GM18907 (cell line): ENCODE measurements around the gene ALCAM.

Source experiments
- ATAC-seq: cut with Tn5 transposase; IDR thresholded peaks from one replicate; pipeline ENCODE4 v1.9.1; 2021; ENCODE audit warnings: mild to moderate bottlenecking, moderate library complexity; ENCODE audit not compliant: unreplicated experiment

The ALCAM gene

GRCh38 chr3:105366326-105367062 lies at the start of gene ALCAM:
TSS of gene ALCAM (plus strand) at chr3:105366909.
- peak; percentile 63 for ATAC-seq

- no peak for ATAC-seq
These were observed 48.9 kb upstream of the ALCAM start for GRCh38 chr3:105317841-105318240.

GRCh38 chr3:105322570-105323273 lies 44.0 kb upstream of the ALCAM start:
- ATAC-seq: peak; percentile 98

GRCh38 chr3:105323274-105323599 lies 43.5 kb upstream of the ALCAM start:
- peak; percentile 47 for ATAC-seq

GRCh38 chr3:105324951-105325350 lies 41.8 kb upstream of the ALCAM start:
- no peak for ATAC-seq

- no peak for ATAC-seq
These were observed 38.9 kb upstream of the ALCAM start for GRCh38 chr3:105327662-105328337.

- ATAC-seq: no peak
These were observed 38.4 kb upstream of the ALCAM start for GRCh38 chr3:105328338-105328730.

GRCh38 chr3:105332961-105333360 lies 33.7 kb upstream of the ALCAM start:
- ATAC-seq: no peak

GRCh38 chr3:105334138-105334882 lies 32.4 kb upstream of the ALCAM start:
- ATAC-seq: peak; percentile 86

GRCh38 chr3:105339946-105340345 lies 26.8 kb upstream of the ALCAM start:
- ATAC-seq: no peak

- no peak for ATAC-seq
These were observed 22.7 kb upstream of the ALCAM start for GRCh38 chr3:105343991-105344390.

GRCh38 chr3:105345156-105345555 lies 21.6 kb upstream of the ALCAM start:
- no peak for ATAC-seq

- peak; percentile 96 for ATAC-seq
These were observed 18.9 kb upstream of the ALCAM start for GRCh38 chr3:105347625-105348302.

GRCh38 chr3:105348307-105348706 lies 18.4 kb upstream of the ALCAM start:
- ATAC-seq: no peak

GRCh38 chr3:105349684-105350387 lies 16.9 kb upstream of the ALCAM start:
- no peak for ATAC-seq

GRCh38 chr3:105351821-105352220 lies 14.9 kb upstream of the ALCAM start:
- ATAC-seq: no peak

GRCh38 chr3:105352976-105353375 lies 13.7 kb upstream of the ALCAM start:
- no peak for ATAC-seq

GRCh38 chr3:105353485-105354161 lies 13.1 kb upstream of the ALCAM start:
- peak; percentile 46 for ATAC-seq

GRCh38 chr3:105354429-105354828 lies 12.3 kb upstream of the ALCAM start:
- ATAC-seq: no peak
